GM18498 (cell line): ENCODE measurements around the gene TMEM245.
"Not testable (repeated sequence)": the region's sequence is repeated elsewhere in the genome, so short reads cannot be mapped to it uniquely, and the experiment has no call there.

Experiments
- ATAC-seq: cut with Tn5 transposase; IDR thresholded peaks from one replicate; pipeline ENCODE4 v1.9.1; 2021; ENCODE audit warnings: mild to moderate bottlenecking, moderate library complexity; ENCODE audit not compliant: unreplicated experiment

The TMEM245 gene

GRCh38 chr9:109003116-109003515, 116.6 kb downstream of the TMEM245 start:
- ATAC-seq, result no peak

GRCh38 chr9:109002141-109002540, 117.6 kb downstream of the TMEM245 start:
- ATAC-seq, result no peak

GRCh38 chr9:109001275-109001676, 118.5 kb downstream of the TMEM245 start:
- ATAC-seq, result no peak

GRCh38 chr9:108997112-108997511, 122.6 kb downstream of the TMEM245 start:
- no peak for ATAC-seq

- ATAC-seq, result no peak
Observed at GRCh38 chr9:108996643-108997042, 123.1 kb downstream of the TMEM245 start.

GRCh38 chr9:108994695-108995094, 125.1 kb downstream of the TMEM245 start:
- ATAC-seq, result peak; percentile 80

GRCh38 chr9:108991479-108991878, 128.3 kb downstream of the TMEM245 start:
- no peak for ATAC-seq

- no peak for ATAC-seq
Observed at GRCh38 chr9:108983885-108984284, 135.9 kb downstream of the TMEM245 start.

- ATAC-seq, result no peak
Observed at GRCh38 chr9:108980893-108981292, 138.9 kb downstream of the TMEM245 start.

GRCh38 chr9:108978205-108978604, 141.5 kb downstream of the TMEM245 start:
- ATAC-seq, result no peak

- ATAC-seq, result no peak
Observed at GRCh38 chr9:108973895-108974294, 145.9 kb downstream of the TMEM245 start.

- no peak for ATAC-seq
Observed at GRCh38 chr9:108972626-108973209, 147.0 kb downstream of the TMEM245 start.

- no peak for ATAC-seq
Observed at GRCh38 chr9:108972186-108972585, 147.6 kb downstream of the TMEM245 start.

GRCh38 chr9:108971392-108971791, 148.4 kb downstream of the TMEM245 start:
- ATAC-seq, result not testable (repeated sequence)

GRCh38 chr9:108967916-108968315, 151.8 kb downstream of the TMEM245 start:
- ATAC-seq, result no peak
